LNCAP (cell line): Measurements from ENCODE around the gene PRKAR2B.

ENCODE experiments used
- TF ChIP-seq, protein P1 (sequence below): fragments of 450-650 bp; IDR thresholded peaks from 2 replicates; pipeline ENCODE4 v1.5.1; 2017; ENCODE audit warnings: mild to moderate bottlenecking

Gene PRKAR2B

DNA sequence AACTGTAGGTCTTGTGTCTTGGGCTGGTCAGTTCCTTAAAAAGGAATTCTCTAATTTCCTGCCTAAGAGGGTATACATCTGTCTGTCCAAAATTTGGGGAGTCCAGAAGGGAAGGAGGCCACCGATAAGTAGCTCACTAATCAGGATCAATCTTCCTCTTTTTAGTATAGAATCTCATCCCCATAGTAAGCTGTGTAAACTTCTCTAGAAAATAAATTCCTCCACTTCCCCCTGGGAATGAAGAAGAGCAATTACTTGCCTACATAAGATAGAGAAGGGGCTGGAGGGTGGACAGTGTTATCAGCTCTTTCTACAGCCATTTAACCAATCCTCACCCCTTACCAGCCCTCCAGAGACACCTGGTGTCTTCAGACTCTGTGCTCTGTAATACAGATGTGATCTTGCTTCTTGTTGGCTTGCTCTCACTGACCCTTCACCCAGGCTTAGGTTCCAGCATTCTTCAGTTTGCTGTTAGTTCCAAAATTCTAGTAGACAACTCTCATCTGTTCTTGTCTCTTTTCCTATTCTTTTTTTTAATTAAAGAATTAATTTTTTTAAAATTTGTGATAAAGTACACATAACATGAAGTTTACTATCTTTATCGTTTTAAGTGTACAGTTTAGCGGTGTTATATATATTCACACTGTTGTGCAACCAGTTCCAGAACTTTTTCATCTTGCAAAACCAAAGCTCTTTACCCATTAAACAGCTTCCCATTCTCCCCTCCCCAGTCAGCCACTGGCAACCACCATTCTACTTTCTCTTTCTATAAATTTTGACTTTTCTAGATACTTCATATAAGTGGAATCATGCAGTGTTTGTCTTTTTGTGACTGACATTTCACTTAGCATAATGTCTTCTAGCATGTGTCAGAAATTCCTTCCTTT is 6.5 kb upstream of the PRKAR2B start:
- TF ChIP-seq, protein P1, sequence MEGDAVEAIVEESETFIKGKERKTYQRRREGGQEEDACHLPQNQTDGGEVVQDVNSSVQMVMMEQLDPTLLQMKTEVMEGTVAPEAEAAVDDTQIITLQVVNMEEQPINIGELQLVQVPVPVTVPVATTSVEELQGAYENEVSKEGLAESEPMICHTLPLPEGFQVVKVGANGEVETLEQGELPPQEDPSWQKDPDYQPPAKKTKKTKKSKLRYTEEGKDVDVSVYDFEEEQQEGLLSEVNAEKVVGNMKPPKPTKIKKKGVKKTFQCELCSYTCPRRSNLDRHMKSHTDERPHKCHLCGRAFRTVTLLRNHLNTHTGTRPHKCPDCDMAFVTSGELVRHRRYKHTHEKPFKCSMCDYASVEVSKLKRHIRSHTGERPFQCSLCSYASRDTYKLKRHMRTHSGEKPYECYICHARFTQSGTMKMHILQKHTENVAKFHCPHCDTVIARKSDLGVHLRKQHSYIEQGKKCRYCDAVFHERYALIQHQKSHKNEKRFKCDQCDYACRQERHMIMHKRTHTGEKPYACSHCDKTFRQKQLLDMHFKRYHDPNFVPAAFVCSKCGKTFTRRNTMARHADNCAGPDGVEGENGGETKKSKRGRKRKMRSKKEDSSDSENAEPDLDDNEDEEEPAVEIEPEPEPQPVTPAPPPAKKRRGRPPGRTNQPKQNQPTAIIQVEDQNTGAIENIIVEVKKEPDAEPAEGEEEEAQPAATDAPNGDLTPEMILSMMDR: no peak

DNA sequence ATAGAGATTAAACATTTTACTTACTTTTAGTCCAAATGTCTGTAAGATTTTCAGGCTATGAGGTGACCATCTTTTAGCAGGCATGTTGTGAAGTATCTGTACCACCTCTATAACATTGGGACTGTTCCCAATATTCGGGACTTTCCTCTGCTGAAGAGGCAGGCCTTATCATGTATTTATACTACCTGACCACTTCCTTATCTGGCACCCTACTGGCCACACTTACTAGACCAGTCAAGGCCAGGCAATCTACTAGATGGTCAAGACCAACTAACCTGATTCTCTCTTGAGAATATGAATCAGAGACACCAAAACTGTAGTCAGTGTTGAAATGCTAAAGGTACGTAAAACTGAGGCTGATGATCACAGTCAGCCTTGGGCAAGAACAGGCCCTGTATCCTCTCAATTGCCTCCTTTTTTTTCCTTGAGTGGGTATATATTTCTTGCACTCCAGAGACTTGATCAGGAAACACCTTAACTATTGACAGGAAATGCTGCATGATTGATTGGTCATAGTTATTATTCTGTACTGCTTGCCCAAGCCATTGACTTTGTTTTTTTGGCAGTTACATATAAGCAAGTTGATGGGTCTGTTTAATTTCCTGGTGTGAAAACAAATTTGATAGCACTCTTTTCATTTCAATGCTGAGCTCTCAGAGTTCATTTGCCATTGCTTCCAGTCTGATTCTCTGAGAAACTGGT is 5.2 kb upstream of the PRKAR2B start:
- TF ChIP-seq, protein P1: no peak

DNA sequence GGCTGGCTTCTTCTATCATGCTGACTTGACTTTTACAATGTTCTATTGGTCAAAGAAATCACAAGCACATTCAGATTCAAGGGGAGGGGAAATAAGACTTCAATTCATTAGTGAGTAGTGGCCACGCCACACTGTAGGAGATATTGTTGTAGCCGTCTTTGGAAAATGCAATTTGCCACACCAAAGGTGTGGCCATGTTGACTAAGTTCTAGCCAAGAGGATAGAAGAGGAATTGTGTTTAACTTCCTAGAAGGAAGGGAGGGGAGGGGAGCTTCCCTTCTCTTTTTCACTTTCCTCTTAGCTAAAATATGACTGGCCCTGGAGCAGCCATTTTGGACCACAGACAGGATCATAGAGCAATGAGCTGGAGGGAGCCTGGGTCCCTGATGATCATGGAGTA is 3.4 kb upstream of the PRKAR2B start:
- TF ChIP-seq, protein P1: no peak

DNA sequence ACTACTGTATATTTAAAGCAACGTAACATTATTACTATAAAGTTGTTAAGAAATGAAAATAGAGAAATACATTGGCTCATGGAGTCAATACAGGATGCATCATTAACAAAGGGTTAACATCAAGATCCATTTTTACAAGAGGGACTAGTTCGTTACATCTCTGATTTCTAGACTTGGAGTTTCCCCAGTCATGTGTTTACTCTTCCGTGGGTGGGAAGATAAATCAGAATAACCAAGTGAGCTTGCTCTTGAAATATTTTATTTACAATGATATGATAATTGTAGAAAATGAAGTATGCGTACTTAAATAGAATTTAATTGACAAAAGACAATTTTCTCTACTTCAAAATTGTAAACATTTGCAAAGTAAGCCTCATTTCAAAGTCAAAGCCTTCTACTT is 1.0 kb upstream of the PRKAR2B start:
- TF ChIP-seq, protein P1: no peak

DNA sequence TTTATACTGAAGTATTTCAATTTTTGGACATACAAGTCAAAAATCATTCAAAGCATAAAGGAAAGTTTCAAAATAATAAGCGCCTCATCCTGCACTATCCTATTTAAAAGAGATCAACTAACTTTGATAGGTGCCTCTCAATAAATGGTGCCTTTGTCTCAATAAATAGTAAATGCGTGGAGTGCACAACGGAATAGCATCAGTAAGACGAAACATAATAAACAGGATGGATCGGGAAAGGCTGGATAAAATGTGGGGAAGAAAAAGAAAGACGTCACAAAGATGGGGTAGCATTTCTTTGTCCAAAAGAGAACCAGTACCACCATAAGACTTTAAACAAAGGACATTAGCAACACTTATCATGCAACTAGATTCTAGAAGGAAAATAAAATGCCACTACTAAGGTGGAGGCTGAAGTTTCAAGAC is 571 bp upstream of the PRKAR2B start:
- TF ChIP-seq, protein P1: no peak

DNA sequence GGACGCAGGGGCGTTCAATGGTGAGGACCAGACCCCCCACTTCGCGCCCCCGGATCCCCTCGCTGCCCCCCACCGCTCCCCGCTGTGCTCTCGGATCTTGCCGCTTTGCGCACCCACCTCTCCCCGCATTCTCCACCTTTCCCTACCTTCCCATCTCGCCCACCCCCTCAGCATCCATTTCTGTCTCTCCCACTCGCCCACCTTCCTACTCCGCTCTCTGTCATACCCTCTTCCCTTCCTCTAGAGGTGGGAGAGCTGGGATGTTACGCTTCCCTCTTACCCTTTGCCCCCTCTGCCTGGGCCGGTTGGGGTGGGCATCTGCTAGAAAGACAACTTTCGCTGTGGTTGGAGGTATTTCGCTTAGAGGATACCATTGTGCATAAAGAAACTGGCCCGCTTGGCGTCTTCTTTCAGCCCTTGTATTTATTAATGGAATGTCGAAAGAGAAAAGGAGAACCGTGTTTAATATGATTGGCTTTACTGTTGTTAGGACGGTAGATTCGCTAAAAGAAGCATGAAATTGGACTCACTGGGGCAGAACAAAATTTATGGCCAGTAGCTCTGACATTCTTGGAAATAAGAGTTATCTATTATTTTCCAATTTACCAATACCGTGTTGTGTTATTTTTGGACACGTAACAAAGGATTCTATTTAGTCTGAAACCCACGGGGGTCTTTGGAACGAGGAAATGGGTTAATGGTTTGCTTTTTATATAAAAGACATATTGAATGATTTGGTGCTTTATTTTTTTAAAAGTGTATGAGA is 873 bp downstream of the PRKAR2B start:
- TF ChIP-seq, protein P1: no peak

DNA sequence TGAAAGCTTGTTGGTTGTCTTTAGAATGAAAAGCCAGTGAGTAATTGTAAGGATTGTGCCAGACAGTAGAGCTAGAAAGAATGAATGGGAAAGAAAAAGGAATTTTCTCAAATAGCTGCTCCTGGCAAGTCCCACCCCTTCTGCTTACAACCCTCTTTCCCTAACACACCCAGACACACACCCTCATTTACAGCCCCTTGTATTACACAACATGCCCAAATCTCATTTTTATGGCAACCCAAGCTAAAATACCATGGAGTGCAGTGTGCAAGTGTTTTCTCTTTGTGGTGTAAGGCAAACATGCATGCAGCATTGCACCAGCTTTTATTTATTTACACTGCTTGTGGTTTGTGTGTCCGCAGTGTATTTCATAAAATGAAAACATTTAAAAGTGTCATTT is 1.5 kb downstream of the PRKAR2B start:
- TF ChIP-seq, protein P1: no peak
